ENCODE results near the gene CYP2W1. TPM values are rescaled to one million over a fixed set of nuclear protein-coding genes. Genes with fewer than 3 reads are reported as not detected.

The CYP2W1 gene
- total RNA-seq, 1 donor from 2014 or later, result not detected

GRCh38 chr7:1029637-1030443, 46.9 kb downstream of the CYP2W1 start:
- H3K4me1 Mint-ChIP-seq, result peaks cover 45% of the 10 kb centered on the region
- no peak for TF ChIP-seq CTCF (IDR thresholded peaks at IDR 0.05)
- ATAC-seq (ENCODE audit: low read depth), result no peak
- H3K27me3 Mint-ChIP-seq, result no peaks in the 10 kb centered on the region
- H3K9me3 Mint-ChIP-seq, result no peaks in the 10 kb centered on the region
- no peak overlapping the region for H3K27ac Mint-ChIP-seq
- ChIA-PET POLR2A (interaction anchor here (0.9 to 7.7 kb wide), 3 partner anchors 10 to 33 kb away, joined by 3 to 148 read pairs (median 4); partner anchors contain the start of gene GPR146), CTCF (interaction anchor here (1.1 kb wide), 1 partner anchor 15 kb away, joined by 4 read pairs; the partner anchor contains the start of gene GPR146)
- intact Hi-C loops (cut with micrococcal nuclease), result loop anchor here (5.0 to 10.0 kb wide), 3 partner anchors 38 to 1285 kb away; partner anchors contain the start of gene SNX8
- peaks cover 24% of the 10 kb centered on the region for H3K36me3 Mint-ChIP-seq (ENCODE audit: low read depth)
- peak overlapping the region; percentile 53 for H3K4me3 Mint-ChIP-seq
- no peak for DNase-seq

GRCh38 chr7:1030444-1031070, 47.6 kb downstream of the CYP2W1 start:
- no peak for ATAC-seq (ENCODE audit: low read depth)

GRCh38 chr7:1031716-1032455, 48.9 kb downstream of the CYP2W1 start:
- DNase-seq (no peak), ATAC-seq (ENCODE audit: low read depth) (no peak)
- Mint-ChIP-seq H3K27ac (no peak overlapping the region), H3K4me1 (peaks cover 24% of the 10 kb centered on the region), H3K27me3 (no peaks in the 10 kb centered on the region), H3K9me3 (no peaks in the 10 kb centered on the region), H3K4me3 (no peak overlapping the region), H3K36me3 (ENCODE audit: low read depth) (peaks cover 5% of the 10 kb centered on the region)
- POLR2A ChIA-PET, result no interaction called here
- intact Hi-C loops (cut with micrococcal nuclease), result no loop called here
- no peak for TF ChIP-seq CTCF (IDR thresholded peaks at IDR 0.05)
- CTCF ChIA-PET, result no interaction called here

More at GRCh38 chr7:1030444-1031070, 47.6 kb downstream of the CYP2W1 start:
- CTCF ChIA-PET, result interaction anchor here (1.1 kb wide), 1 partner anchor 14 kb away, joined by 4 read pairs; the partner anchor contains the start of gene GPR146
- H3K9me3 Mint-ChIP-seq, result no peaks in the 10 kb centered on the region
- DNase-seq, result no peak
- H3K27me3 Mint-ChIP-seq, result no peaks in the 10 kb centered on the region
- intact Hi-C loops (cut with micrococcal nuclease), result no loop called here
- POLR2A ChIA-PET, result no interaction called here
- peaks cover 18% of the 10 kb centered on the region for H3K36me3 Mint-ChIP-seq (ENCODE audit: low read depth)
- H3K4me3 Mint-ChIP-seq, result no peak overlapping the region
- no peak for TF ChIP-seq CTCF (IDR thresholded peaks at IDR 0.05)
- H3K4me1 Mint-ChIP-seq, result peaks cover 38% of the 10 kb centered on the region
- no peak overlapping the region for H3K27ac Mint-ChIP-seq

GRCh38 chr7:1032536-1033181, 49.7 kb downstream of the CYP2W1 start:
- intact Hi-C loops (cut with micrococcal nuclease), result no loop called here
- no peak overlapping the region for H3K27ac Mint-ChIP-seq
- ATAC-seq (ENCODE audit: low read depth), result no peak
- no peak for DNase-seq
- peaks cover 19% of the 10 kb centered on the region for H3K4me1 Mint-ChIP-seq
- H3K4me3 Mint-ChIP-seq, result no peak overlapping the region
- ChIA-PET POLR2A (interaction anchor here (0.7 kb wide), 1 partner anchor 10 kb away, joined by 4 read pairs; no protein-coding TSS in a partner anchor), CTCF (no interaction called here)
- no peaks in the 10 kb centered on the region for H3K36me3 Mint-ChIP-seq (ENCODE audit: low read depth)
- H3K9me3 Mint-ChIP-seq, result no peaks in the 10 kb centered on the region
- TF ChIP-seq CTCF (IDR thresholded peaks at IDR 0.05), result no peak
- H3K27me3 Mint-ChIP-seq, result no peaks in the 10 kb centered on the region

Data from activated B cell treated with CpG ODN at 0.5 μM for 24 hours (primary cell).